NCI-H2029 treated with DMSO at 0.1 percent for 48 hours (cell line): Measurements from ENCODE around the gene MAP1S.

Source experiments
- DNase-seq: peaks from one replicate; lab custom pipeline; 2025; lab: John Stamatoyannopoulos, UW

Gene MAP1S

GRCh38 chr19:17688853-17689595 is 30.3 kb upstream of the MAP1S start:
- no peak for DNase-seq

DNA sequence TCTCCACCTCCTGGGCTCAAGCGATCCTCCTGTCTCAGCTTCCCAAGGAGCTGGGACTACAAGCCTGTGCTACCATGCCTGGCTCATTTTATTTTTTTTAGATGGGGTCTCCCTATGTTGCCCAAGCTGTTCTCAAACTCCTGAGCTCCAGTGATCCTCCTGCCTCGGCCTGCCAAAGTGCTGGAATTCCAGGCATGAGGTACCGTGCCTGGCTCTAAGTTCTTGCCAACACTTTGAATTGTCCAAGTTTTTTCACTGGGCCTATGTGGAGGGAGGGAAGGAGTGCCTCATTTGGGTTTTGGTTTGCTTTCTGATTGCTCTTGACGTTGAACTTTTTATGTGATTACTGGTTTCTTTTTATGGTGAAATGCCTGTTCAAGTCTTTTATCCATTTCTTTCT is 26.7 kb upstream of the MAP1S start:
- DNase-seq = no peak

GRCh38 chr19:17695198-17695597 is 24.1 kb upstream of the MAP1S start:
- no peak for DNase-seq

DNA sequence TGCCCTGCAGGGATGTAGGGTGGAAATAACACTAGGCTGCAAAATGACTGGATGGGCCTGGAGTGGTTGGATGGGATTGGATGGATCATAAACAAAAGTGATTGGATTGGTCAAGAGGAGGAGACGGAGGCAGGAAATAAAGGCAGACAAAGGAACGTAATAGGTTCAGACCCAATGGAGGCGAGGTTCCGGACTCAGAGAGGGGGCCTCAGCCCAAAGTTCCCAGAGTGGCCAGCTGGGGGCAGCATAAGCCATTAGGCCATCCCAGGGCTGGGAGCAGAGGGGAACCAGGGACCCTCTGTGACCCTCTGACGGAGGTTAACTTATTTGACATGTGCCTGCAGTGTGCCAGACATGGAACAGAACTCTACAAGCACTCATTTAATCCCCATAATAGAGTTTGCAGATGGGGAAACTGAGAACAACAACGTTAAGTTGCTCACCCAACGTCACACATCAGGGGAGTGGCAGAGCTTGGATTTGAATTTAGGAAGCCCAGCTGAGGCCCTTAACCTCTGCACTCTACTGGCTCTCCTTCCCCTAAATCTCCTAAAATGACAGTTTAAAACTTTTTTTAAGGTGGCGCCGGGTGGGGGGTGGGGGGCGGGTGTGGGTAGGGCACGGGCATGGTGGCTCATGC is 15.3 kb upstream of the MAP1S start:
- DNase-seq = no peak

DNA sequence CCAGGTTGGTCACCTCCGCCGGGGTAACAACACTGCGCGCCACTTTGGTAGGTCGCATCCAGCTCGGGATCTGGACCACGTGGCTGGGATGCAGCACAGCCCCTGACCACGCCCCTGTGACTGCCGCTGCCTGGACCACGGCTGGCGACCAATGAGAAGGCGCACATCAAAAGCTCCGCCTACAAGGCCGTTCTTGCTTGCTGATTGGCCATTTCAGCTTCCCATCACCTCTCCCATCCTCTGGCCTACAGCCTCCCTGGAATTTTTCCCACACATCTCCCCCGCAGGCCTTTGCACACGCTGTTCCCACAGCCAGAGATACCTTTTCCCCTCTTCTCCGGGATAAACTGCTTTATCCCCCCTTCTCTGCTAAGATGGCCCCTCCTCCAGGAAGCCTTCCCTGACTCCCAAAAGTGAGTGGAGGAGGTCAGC is 12.5 kb upstream of the MAP1S start:
- DNase-seq = no peak

GRCh38 chr19:17711851-17712250 is 7.4 kb upstream of the MAP1S start:
- no peak for DNase-seq

- DNase-seq = no peak
Observed at GRCh38 chr19:17716309-17716929, 2.9 kb upstream of the MAP1S start.

GRCh38 chr19:17718550-17718946 is 732 bp upstream of the MAP1S start:
- DNase-seq = no peak

DNA sequence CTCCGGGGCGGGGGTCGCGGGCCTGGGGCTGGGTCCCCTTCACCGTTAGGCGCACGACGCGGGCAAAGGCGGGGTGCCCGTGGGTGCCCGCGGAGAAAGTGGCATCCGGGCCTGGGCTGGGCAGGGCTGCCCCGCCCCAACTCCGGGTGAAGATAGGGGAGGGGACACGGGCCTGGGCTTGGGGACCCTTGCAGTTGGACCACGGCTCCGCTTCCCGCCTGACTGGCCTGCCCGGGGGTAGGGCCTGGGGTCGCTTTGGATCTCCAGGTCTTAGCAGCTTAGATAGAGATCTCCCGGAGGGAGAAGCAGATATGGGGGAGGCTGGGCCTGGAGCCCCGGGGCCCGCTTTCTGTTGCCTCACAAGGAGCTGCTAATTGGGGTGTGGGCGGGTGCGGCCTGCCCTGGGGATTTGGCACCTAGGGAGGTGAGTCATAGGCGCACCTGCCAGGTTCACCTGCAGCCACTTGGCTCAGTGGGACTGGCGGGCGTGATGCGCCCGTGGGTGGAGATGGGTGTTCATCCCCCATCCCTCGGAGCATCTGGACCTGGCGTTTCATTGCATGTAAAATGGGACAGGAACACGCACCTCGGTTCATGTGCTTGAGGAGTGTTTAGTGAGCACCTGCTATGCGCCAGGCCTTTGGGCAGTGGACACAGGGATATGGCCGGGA is 585 bp downstream of the MAP1S start:
- no peak for DNase-seq

GRCh38 chr19:17720440-17720839 is 1.2 kb downstream of the MAP1S start:
- DNase-seq = no peak

DNA sequence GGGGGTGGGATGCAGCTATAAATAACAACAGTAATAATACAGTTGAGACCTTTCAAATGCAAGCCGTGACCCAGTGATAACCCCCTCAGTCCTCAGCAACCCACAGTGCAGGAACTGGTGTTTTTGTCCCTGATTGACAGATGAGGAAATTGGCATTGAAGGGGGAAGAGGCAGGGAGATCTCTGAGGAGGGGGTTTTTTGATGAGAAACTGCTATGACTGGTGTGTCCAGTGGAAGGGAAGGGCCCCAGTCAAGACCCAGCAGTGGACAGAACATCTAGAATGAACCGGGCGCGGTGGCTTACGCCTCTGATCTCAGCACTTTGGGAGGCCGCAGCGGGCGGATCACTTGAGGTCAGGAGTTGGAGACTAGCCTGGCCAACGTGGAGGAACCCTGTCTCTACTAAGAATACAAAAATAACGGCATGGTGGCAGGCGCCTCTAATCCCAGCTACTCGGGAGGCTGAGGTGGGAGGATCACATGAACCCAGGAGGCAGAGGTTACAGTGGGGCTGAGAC is 1.9 kb downstream of the MAP1S start:
- no peak for DNase-seq

DNA sequence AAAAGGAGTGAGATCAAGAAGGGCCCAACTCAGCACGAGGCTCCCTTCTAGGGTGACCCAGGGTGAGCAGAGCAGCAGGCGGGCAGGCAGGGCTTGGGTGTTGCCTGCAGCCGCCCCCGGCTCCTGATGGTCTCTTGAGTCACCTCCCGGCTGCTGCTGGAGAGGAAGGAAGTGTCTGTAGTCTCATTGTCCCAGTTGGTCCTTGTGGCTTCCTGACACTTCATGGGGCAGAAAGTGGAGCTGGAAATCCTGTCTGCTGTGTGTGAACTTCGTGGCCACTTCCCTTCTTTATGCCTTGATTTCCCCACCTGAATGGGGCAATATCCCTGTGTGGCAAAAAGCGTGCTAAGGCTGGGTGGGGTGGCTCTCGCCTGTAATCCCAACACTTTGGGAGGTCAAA is 2.5 kb downstream of the MAP1S start:
- no peak for DNase-seq

DNA sequence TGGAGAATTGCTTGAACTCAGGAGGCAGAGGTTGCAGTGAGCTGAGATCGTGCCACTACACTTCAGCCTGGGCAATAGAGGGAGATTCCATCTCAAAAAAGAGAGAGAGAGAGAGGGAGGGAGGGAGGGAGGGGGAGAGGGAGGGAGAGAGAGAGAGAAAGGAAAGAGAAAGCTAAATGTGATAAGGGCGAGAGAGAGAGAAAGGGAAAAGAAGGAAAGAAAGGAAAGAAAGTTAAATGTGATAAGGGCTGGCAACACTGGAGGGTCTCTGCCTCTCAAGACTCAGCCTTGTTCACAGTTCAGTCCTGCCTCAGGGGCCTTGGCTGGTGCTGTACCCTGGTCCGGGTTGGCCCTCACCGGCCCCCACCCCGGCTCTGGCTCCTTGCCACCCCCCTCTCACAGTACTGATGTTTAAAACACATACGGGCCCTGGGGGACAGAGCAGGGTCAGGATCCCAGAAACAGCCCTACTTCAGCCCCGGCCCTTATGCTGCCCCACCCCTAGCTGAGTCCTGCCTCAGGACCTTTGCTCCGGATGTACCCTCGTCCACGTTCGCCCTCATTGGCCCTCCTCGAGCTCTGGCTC is 3.5 kb downstream of the MAP1S start:
- DNase-seq = no peak

DNA sequence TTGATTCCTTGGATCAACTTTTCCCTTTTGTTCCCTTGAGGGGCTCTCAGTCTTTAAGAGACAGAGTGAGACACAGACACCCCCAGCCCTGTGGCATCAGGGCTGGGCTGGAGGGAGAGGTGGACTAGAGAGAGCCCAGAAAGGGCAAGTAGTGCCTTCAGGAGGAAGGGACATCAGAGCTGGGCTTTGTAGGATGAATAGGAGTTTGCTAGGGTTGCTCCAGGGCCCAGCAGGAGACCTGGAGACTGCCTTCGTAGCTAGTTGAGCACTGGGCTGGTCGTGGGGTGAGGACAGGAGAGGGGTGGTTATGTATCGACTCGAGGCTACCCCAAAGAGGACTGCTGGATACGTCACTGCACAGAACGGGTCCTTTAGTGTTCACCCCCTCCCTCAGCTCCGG is 5.4 kb downstream of the MAP1S start:
- DNase-seq = no peak

- DNase-seq = no peak
Observed at GRCh38 chr19:17725422-17726078, 6.3 kb downstream of the MAP1S start.

- no peak for DNase-seq
Observed at GRCh38 chr19:17726136-17726741, 7.0 kb downstream of the MAP1S start.

DNA sequence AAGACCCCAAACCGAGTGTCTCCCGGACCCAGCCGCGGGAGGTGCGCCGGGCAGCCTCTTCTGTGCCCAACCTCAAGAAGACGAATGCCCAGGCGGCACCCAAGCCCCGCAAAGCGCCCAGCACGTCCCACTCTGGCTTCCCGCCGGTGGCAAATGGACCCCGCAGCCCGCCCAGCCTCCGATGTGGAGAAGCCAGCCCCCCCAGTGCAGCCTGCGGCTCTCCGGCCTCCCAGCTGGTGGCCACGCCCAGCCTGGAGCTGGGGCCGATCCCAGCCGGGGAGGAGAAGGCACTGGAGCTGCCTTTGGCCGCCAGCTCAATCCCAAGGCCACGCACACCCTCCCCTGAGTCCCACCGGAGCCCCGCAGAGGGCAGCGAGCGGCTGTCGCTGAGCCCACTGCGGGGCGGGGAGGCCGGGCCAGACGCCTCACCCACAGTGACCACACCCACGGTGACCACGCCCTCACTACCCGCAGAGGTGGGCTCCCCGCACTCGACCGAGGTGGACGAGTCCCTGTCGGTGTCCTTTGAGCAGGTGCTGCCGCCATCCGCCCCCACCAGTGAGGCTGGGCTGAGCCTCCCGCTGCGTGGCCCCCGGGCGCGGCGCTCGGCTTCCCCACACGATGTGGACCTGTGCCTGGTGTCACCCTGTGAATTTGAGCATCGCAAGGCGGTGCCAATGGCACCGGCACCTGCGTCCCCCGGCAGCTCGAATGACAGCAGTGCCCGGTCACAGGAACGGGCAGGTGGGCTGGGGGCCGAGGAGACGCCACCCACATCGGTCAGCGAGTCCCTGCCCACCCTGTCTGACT is 7.9 kb downstream of the MAP1S start:
- no peak for DNase-seq

DNA sequence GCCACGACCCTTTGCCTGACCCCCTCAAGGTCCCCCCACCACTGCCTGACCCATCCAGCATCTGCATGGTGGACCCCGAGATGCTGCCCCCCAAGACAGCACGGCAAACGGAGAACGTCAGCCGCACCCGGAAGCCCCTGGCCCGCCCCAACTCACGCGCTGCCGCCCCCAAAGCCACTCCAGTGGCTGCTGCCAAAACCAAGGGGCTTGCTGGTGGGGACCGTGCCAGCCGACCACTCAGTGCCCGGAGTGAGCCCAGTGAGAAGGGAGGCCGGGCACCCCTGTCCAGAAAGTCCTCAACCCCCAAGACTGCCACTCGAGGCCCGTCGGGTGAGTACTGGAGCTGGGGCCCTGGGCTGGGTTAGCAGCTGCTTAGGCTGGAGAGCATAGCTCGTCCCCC is 8.6 kb downstream of the MAP1S start:
- no peak for DNase-seq

DNA sequence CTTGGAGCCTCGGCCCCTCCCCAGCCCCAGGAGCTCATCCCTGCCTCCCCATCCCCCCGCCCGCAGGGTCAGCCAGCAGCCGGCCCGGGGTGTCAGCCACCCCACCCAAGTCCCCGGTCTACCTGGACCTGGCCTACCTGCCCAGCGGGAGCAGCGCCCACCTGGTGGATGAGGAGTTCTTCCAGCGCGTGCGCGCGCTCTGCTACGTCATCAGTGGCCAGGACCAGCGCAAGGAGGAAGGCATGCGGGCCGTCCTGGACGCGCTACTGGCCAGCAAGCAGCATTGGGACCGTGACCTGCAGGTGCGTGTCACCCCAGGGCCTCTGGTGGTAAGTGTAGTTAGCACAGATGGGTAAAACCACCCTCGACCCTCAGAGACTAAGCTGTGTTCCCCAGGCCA is 13.8 kb downstream of the MAP1S start:
- DNase-seq = no peak

GRCh38 chr19:17734146-17734545 is 14.9 kb downstream of the MAP1S start:
- DNase-seq = no peak
